ENCODE results near the gene HUNK.

The HUNK gene

GRCh38 chr21:32015461-32016139 lies 142.8 kb downstream of the HUNK start:
- H3K4me3 ChIP-seq (replicated peaks in 1 of 2; ENCODE audit: low read depth in 2 of 2, low read length in 2 of 2) = no peak overlapping the region
- no peak for DNase-seq (ENCODE audit: low read depth in 2 of 2)
- TF ChIP-seq, protein P1, sequence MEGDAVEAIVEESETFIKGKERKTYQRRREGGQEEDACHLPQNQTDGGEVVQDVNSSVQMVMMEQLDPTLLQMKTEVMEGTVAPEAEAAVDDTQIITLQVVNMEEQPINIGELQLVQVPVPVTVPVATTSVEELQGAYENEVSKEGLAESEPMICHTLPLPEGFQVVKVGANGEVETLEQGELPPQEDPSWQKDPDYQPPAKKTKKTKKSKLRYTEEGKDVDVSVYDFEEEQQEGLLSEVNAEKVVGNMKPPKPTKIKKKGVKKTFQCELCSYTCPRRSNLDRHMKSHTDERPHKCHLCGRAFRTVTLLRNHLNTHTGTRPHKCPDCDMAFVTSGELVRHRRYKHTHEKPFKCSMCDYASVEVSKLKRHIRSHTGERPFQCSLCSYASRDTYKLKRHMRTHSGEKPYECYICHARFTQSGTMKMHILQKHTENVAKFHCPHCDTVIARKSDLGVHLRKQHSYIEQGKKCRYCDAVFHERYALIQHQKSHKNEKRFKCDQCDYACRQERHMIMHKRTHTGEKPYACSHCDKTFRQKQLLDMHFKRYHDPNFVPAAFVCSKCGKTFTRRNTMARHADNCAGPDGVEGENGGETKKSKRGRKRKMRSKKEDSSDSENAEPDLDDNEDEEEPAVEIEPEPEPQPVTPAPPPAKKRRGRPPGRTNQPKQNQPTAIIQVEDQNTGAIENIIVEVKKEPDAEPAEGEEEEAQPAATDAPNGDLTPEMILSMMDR (IDR thresholded peaks at IDR 0.05; ENCODE audit: low read depth, low read length) = no peak

DNA sequence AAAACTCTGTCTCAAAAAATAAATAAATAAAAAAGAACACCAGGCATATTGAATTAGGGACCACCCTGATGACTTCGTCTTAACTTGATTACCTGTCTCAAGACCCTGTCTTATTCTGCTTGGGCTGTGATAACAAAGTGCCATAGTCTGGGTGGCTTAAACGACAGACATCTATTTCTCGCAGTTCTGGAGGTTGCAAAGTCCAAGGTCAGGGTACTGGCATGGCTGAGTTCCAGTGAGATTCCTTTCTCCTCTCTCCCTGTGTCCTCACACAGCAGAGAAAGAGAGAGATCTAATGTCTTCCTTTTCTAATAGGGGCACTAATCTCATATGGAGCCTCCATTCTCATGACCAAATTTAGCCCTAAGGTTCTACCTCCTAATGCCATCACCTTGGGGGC lies 145.6 kb downstream of the HUNK start:
- H3K4me3 ChIP-seq (replicated peaks in 1 of 2; ENCODE audit: low read depth in 2 of 2, low read length in 2 of 2) = no peak overlapping the region

DNA sequence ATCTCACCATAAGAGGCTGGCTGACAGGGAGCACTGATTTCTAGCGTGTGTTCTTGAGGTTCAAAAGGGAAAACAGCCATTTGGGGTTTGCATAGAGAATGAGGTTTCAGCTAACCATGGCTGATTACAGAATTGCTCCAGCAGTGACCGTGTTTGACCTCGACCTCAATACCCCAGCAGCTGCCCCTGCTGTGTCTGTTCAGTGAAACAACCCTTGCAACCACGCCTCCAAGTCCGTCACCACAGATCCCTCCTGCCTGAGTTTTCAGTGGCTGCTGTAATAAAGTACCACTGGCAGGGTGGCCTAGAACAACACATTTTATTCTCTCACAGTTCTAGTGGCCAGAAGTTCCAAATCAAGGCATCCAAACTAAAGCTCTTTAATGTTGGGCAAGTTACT lies 147.7 kb downstream of the HUNK start:
- TF ChIP-seq, protein P1 (IDR thresholded peaks at IDR 0.05; ENCODE audit: low read depth, low read length) = no peak
- no peak overlapping the region for H3K4me3 ChIP-seq (replicated peaks in 1 of 2; ENCODE audit: low read depth in 2 of 2, low read length in 2 of 2)
- no peak for DNase-seq (ENCODE audit: low read depth in 2 of 2)

More for the DNA sequence above, 145.6 kb downstream of the HUNK start:
- DNase-seq (ENCODE audit: low read depth in 2 of 2) = no peak
- TF ChIP-seq, protein P1 (IDR thresholded peaks at IDR 0.05; ENCODE audit: low read depth, low read length) = no peak

GRCh38 chr21:32021319-32021994 lies 148.6 kb downstream of the HUNK start:
- DNase-seq (ENCODE audit: low read depth in 2 of 2) = peak in 1 of 2 donors; percentile 10
- TF ChIP-seq, protein P1 (IDR thresholded peaks at IDR 0.05; ENCODE audit: low read depth, low read length) = no peak
- H3K4me3 ChIP-seq (replicated peaks in 1 of 2; ENCODE audit: low read depth in 2 of 2, low read length in 2 of 2) = no peak overlapping the region

- DNase-seq (ENCODE audit: low read depth in 2 of 2) = no peak
- TF ChIP-seq, protein P1 (IDR thresholded peaks at IDR 0.05; ENCODE audit: low read depth, low read length) = no peak
- H3K4me3 ChIP-seq (replicated peaks in 1 of 2; ENCODE audit: low read depth in 2 of 2, low read length in 2 of 2) = no peak overlapping the region
Measured at GRCh38 chr21:32022146-32022545, 149.3 kb downstream of the HUNK start.

DNA sequence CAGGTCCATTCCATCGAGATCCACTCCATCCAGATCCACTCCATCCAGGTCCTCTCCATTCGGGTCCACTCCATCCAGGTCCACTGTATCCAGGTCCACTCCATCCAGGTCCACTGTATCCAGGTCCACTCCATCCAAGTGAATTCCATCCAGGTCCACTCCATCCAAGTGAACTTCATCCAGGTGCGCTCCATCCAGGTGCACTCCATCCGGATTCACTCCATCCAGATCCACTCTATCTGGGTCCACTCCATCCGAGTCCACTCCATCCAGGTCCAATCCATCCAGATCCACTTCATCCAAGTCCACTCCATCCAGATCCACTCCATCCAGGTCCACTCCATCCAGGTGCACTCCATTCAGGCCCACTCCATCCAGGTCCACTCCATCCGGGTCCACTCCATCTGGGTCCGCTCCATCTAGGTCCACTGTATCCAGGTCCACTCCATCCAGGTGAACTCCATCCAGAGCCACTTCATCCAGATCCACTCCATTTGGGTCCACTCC lies 157.4 kb downstream of the HUNK start:
- TF ChIP-seq, protein P1 (IDR thresholded peaks at IDR 0.05; ENCODE audit: low read depth, low read length) = no peak
- no peak overlapping the region for H3K4me3 ChIP-seq (replicated peaks in 1 of 2; ENCODE audit: low read depth in 2 of 2, low read length in 2 of 2)
- DNase-seq (ENCODE audit: low read depth in 2 of 2) = no peak
